Measurements from ENCODE around the gene MACROD2.

- no peak for TF ChIP-seq POLR2A (IDR thresholded peaks at IDR 0.05)
- TF ChIP-seq EP300 (IDR thresholded peaks at IDR 0.05): no peak
Observed at GRCh38 chr20:14757728-14758127, 762.4 kb downstream of the MACROD2 start.

Measured in tibial nerve (tissue), 3 donors.